Prostate gland (tissue), 2 donors: ENCODE measurements around the gene IQGAP2. TPM values are rescaled to one million over a fixed set of nuclear protein-coding genes. Genes with fewer than 3 reads are reported as not detected.

ENCODE experiments used
- DNase-seq: peaks from one replicate; pipeline ENCODE4 v3.0.0-alpha.2; 2019; ENCODE audit warnings: low spot score
- H3K27ac ChIP-seq, 2 donors: fragments of 200-600 bp; sonication (generic); 2 replicates each; pipeline ENCODE4 v1.5.1; 2017 to 2019
- H3K27me3 ChIP-seq: fragments of 200-600 bp; sonication (generic); replicated peaks from 2 replicates; pipeline ENCODE4 v1.5.1; 2019; ENCODE audit not compliant: insufficient read depth
- H3K36me3 ChIP-seq, 2 donors: fragments of 200-600 bp; sonication (generic); 1 replicate in 1 of 2; 2 replicates in 1 of 2; pipeline versions ENCODE4 v1.5.1 to v1.8.1; 2017 to 2019
- H3K4me1 ChIP-seq: fragments of 200-600 bp; sonication (generic); replicated peaks from 2 replicates; pipeline ENCODE4 v1.5.1; 2019
- H3K4me3 ChIP-seq, 2 donors: fragments of 200-600 bp; sonication (generic); 2 replicates each; pipeline ENCODE4 v1.5.1; 2017 to 2019
- H3K9me3 ChIP-seq: fragments of 200-600 bp; sonication (generic); 2 replicates; pipeline ENCODE4 v1.5.1; 2017
- CTCF ChIP-seq, 4 experiments: fragments of 200-600 bp in 2 of 4; fragments of 450-650 bp in 2 of 4; sonication (generic) in 2 of 4; IDR thresholded peaks; 1 replicate in 3 of 4; 2 replicates in 1 of 4; pipeline ENCODE4 v1.5.1; 2016 to 2019; ENCODE audit warnings: antibody characterized with exemption in 4 of 4, mild to moderate bottlenecking in 2 of 4, moderate library complexity in 2 of 4
- POLR2A ChIP-seq: fragments of 450-650 bp; IDR thresholded peaks from one replicate; pipeline ENCODE4 v1.6.1; 2016; ENCODE audit warnings: antibody characterized with exemption, mild to moderate bottlenecking
- POLR2AphosphoS5 ChIP-seq: sonication (generic); formaldehyde crosslinking; IDR thresholded peaks from one replicate; pipeline ENCODE4 v1.6.1; 2017; ENCODE audit warnings: antibody characterized with exemption
- WGBS: methylation state at CpG from one replicate; pipeline ENCODE4 v1.1.5; 2018; 5-methylcytosine and 5-hydroxymethylcytosine counted together
- intact Hi-C: fragments of 100-400 bp; cut with DNase I; formaldehyde crosslinking; loops from one replicate; pipeline ENCODE4 v1.14.2; 2022
- total RNA-seq, 2 donors: library from RNA; depleted of rRNA; stranded (reverse); fragments of >200 nt; gene quantifications; one replicate each; pipeline ENCODE4 v1.1.0, GENCODE V29; 2016

The IQGAP2 gene
- total RNA-seq, 2 donors from 2014 or later, result 41.5 to 64.9 TPM

- no peaks in the 10 kb centered on the region for H3K4me1 ChIP-seq
- no peaks in the 10 kb centered on the region for H3K27me3 ChIP-seq
- 90% methylated on average over 4 of the region's 4 CpGs for WGBS
- H3K4me3 ChIP-seq, result no peak overlapping the region
- no peak for DNase-seq
- no peak overlapping the region for H3K27ac ChIP-seq
- no peaks in the 10 kb centered on the region for H3K36me3 ChIP-seq
- TF ChIP-seq CTCF (IDR thresholded peaks at IDR 0.05) (no peak), POLR2A (no peak), POLR2AphosphoS5 (no peak)
- intact Hi-C loops, result no loop called here
- H3K9me3 ChIP-seq, result no peaks in the 10 kb centered on the region
Observed at GRCh38 chr5:76479973-76480667, 77.0 kb downstream of the IQGAP2 start.

- Histone ChIP-seq H3K36me3 (no peaks in the 10 kb centered on the region), H3K9me3 (no peaks in the 10 kb centered on the region), H3K27ac (no peak overlapping the region), H3K4me1 (no peaks in the 10 kb centered on the region), H3K27me3 (no peaks in the 10 kb centered on the region), H3K4me3 (no peak overlapping the region)
- intact Hi-C loops, result no loop called here
- TF ChIP-seq CTCF (IDR thresholded peaks at IDR 0.05), result no peak
- no peak for TF ChIP-seq POLR2AphosphoS5
- no peak for TF ChIP-seq POLR2A
- no peak for DNase-seq
- 66% methylated on average over 4 of the region's 4 CpGs for WGBS
Observed at GRCh38 chr5:76482984-76483383, 79.9 kb downstream of the IQGAP2 start.

- WGBS, result 91% methylated on average over 5 of the region's 5 CpGs
- no peaks in the 10 kb centered on the region for H3K9me3 ChIP-seq
- no peaks in the 10 kb centered on the region for H3K27me3 ChIP-seq
- no peaks in the 10 kb centered on the region for H3K36me3 ChIP-seq
- H3K27ac ChIP-seq, result no peak overlapping the region
- intact Hi-C loops, result no loop called here
- no peak for TF ChIP-seq POLR2AphosphoS5
- no peak for TF ChIP-seq CTCF (IDR thresholded peaks at IDR 0.05)
- TF ChIP-seq POLR2A, result no peak
- DNase-seq, result no peak
- H3K4me1 ChIP-seq, result no peaks in the 10 kb centered on the region
- no peak overlapping the region for H3K4me3 ChIP-seq
Observed at GRCh38 chr5:76483433-76483832, 80.3 kb downstream of the IQGAP2 start.

GRCh38 chr5:76483881-76484280 is 80.8 kb downstream of the IQGAP2 start:
- intact Hi-C loops, result no loop called here
- Histone ChIP-seq H3K4me1 (no peaks in the 10 kb centered on the region), H3K27me3 (no peaks in the 10 kb centered on the region), H3K4me3 (no peak overlapping the region), H3K9me3 (no peaks in the 10 kb centered on the region), H3K27ac (no peak overlapping the region), H3K36me3 (no peaks in the 10 kb centered on the region)
- DNase-seq, result no peak
- no peak for TF ChIP-seq CTCF (IDR thresholded peaks at IDR 0.05)
- no peak for TF ChIP-seq POLR2A
- TF ChIP-seq POLR2AphosphoS5, result no peak
- WGBS, result 51% methylated on average over 4 of the region's 4 CpGs

- Histone ChIP-seq H3K36me3 (no peaks in the 10 kb centered on the region), H3K4me3 (no peak overlapping the region), H3K9me3 (no peaks in the 10 kb centered on the region), H3K27ac (no peak overlapping the region), H3K27me3 (no peaks in the 10 kb centered on the region), H3K4me1 (no peaks in the 10 kb centered on the region)
- DNase-seq, result no peak
- intact Hi-C loops, result no loop called here
- TF ChIP-seq POLR2A (no peak), POLR2AphosphoS5 (no peak), CTCF (IDR thresholded peaks at IDR 0.05) (no peak)
Observed at GRCh38 chr5:76485511-76485910, 82.4 kb downstream of the IQGAP2 start.
